ENCODE data around the gene OR5B12. TPM values are rescaled to one million over a fixed set of nuclear protein-coding genes. Genes with fewer than 3 reads are reported as not detected.

OR5B12 gene
- total RNA-seq, 1 donor from 2014 or later = 2.9 TPM

DNA sequence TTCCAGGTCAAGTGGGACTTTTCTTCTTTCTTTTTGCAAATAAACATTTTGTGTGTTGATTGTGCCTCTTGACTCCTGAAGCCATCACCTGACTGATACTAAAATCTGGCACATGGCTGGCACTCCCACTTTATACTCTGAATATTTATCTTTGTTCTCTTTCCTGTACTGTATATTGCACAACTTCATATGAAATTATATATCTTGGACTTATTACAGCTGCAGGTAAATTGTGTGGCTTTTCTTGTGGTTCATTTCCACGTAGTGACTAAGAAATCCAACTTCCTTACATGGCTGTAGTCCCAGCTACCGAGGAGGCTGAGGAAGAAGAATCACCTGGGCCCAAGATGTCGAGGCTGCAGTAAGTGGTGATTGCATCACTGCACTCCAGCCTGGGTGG, 23.7 kb upstream of the OR5B12 start:
- Histone ChIP-seq H3K27ac (no peak overlapping the region), H3K4me3 (no peak overlapping the region), H3K36me3 (no peaks in the 10 kb centered on the region), H3K27me3 (no peaks in the 10 kb centered on the region), H3K9me3 (peaks cover 0 to 9% of the 10 kb centered on the region in 2 donors), H3K4me1 (no peaks in the 10 kb centered on the region)
- intact Hi-C loops (cut with DNase I) = no loop called here
- TF ChIP-seq, protein P1, sequence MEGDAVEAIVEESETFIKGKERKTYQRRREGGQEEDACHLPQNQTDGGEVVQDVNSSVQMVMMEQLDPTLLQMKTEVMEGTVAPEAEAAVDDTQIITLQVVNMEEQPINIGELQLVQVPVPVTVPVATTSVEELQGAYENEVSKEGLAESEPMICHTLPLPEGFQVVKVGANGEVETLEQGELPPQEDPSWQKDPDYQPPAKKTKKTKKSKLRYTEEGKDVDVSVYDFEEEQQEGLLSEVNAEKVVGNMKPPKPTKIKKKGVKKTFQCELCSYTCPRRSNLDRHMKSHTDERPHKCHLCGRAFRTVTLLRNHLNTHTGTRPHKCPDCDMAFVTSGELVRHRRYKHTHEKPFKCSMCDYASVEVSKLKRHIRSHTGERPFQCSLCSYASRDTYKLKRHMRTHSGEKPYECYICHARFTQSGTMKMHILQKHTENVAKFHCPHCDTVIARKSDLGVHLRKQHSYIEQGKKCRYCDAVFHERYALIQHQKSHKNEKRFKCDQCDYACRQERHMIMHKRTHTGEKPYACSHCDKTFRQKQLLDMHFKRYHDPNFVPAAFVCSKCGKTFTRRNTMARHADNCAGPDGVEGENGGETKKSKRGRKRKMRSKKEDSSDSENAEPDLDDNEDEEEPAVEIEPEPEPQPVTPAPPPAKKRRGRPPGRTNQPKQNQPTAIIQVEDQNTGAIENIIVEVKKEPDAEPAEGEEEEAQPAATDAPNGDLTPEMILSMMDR (IDR thresholded peaks at IDR 0.05) = no peak
- DNase-seq (ENCODE audit: low spot score in 2 of 2) = no peak

DNA sequence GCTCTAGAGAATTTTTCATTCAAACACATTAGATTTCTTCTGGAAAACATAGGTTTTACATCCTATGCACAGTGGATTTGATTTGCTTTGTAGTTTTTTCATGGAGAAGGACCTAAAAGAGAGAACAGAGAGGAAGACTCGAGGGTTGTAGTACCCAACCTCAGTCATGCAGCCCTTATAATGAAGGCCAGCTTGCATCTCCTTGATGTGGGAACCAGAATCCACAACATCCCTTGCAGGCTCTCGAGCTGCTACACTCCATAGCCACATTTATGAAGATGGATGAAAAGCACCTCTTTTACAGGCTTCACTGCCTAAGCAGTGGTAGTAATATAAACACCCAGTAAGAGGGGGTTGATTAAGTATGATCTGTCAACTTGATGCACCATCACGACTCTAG, 9.5 kb upstream of the OR5B12 start:
- Histone ChIP-seq H3K9me3 (peaks cover 0 to 4% of the 10 kb centered on the region in 2 donors), H3K27ac (no peak overlapping the region), H3K36me3 (no peaks in the 10 kb centered on the region), H3K4me3 (no peak overlapping the region), H3K4me1 (no peaks in the 10 kb centered on the region), H3K27me3 (no peaks in the 10 kb centered on the region)
- intact Hi-C loops (cut with DNase I) = no loop called here
- DNase-seq (ENCODE audit: low spot score in 2 of 2) = no peak
- TF ChIP-seq, protein P1 (IDR thresholded peaks at IDR 0.05) = no peak

DNA sequence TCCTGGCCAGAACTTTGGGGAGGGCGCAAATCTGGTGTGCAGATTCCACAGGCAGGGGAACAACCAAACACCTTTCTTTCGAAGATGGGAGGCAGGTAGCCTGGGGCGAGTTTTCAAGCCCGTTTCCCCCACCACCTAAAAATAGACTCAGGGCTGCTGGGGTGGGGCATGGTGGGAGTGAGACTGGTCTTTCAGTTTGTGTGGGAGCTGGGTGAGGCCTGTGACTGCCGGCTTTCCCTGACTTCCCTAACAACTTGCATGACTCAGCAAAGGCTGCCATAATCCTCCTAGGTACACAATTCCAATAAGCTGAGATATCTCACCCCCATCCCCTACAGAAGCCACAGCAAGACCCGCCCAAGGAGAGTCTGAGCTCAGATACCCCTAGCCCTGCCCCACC, 4.3 kb upstream of the OR5B12 start:
- Histone ChIP-seq H3K27me3 (no peaks in the 10 kb centered on the region), H3K9me3 (peaks cover 0 to 17% of the 10 kb centered on the region in 2 donors), H3K4me1 (no peaks in the 10 kb centered on the region), H3K4me3 (no peak overlapping the region), H3K27ac (no peak overlapping the region), H3K36me3 (no peaks in the 10 kb centered on the region)
- TF ChIP-seq, protein P1 (IDR thresholded peaks at IDR 0.05) = no peak
- intact Hi-C loops (cut with DNase I) = no loop called here
- no peak for DNase-seq (ENCODE audit: low spot score in 2 of 2)

DNA sequence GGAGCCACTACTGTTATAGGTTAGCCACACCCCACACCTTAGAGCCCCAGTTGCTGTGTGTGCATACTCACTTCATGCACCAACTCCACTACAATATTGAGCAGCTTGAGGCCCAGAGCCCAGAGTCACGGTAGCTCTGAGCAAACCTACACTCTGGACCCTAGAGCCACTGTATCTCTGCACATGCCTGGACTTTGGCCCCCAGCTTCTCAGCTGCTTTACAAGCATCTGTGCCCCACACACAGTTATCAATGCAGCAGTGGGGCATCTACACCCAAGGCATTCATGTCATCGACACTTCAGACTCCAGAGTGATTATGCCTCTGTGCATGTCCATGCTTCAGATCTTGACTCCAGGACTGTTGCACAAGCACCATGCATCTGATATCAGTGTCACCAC, 2.3 kb upstream of the OR5B12 start:
- TF ChIP-seq, protein P1 (IDR thresholded peaks at IDR 0.05) = no peak
- H3K4me3 ChIP-seq = no peak overlapping the region
- H3K4me1 ChIP-seq = no peaks in the 10 kb centered on the region
- no peaks in the 10 kb centered on the region for H3K36me3 ChIP-seq
- H3K27me3 ChIP-seq = no peaks in the 10 kb centered on the region
- DNase-seq (ENCODE audit: low spot score in 2 of 2) = no peak
- no peak overlapping the region for H3K27ac ChIP-seq
- intact Hi-C loops (cut with DNase I) = no loop called here
- peaks cover 0 to 13% of the 10 kb centered on the region in 2 donors for H3K9me3 ChIP-seq

DNA sequence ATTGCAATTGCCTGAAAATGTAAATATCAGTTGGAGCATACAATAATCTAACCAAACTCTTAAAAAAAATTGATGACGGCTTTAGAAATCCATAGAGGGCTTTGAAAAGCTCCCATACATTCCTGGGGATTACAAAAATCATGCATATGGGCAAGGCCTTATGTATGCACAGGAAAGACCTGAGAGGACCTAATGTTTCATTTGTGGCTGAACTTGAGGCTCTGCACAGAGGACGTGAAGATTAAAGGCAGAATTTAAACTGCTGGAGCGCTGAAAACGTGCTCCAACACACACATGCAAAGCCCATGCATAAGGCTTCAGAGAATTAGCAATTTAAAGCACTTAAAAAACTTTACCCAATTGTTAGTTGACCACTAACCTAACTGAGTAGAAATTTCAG, 3.5 kb downstream of the OR5B12 start:
- Histone ChIP-seq H3K36me3 (no peaks in the 10 kb centered on the region), H3K9me3 (no peaks in the 10 kb centered on the region), H3K4me3 (no peak overlapping the region), H3K27ac (no peak overlapping the region), H3K27me3 (no peaks in the 10 kb centered on the region), H3K4me1 (no peaks in the 10 kb centered on the region)
- intact Hi-C loops (cut with DNase I) = no loop called here
- no peak for DNase-seq (ENCODE audit: low spot score in 2 of 2)
- TF ChIP-seq, protein P1 (IDR thresholded peaks at IDR 0.05) = no peak

DNA sequence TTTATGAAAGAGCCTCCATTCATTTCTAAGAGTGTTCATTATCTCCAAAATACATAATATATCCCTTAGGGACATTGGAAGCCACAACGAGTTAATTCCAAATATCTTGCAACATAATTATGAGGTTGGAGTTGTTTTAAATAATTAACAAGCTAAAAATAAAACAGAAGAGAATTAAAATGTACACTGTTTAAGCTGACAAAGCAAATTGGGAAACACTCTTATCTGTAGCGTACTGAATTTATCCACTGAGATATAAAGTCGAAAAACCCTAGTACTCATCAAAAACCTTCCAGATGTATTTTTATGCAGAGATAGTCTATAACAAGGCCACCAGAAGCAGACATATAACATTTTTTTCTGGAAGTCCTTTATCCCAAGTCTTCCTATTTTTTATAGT, 7.8 kb downstream of the OR5B12 start:
- no peaks in the 10 kb centered on the region for H3K27me3 ChIP-seq
- no peak for DNase-seq (ENCODE audit: low spot score in 2 of 2)
- H3K4me3 ChIP-seq = no peak overlapping the region
- no peak overlapping the region for H3K27ac ChIP-seq
- no peaks in the 10 kb centered on the region for H3K4me1 ChIP-seq
- H3K9me3 ChIP-seq = peaks cover 0 to 3% of the 10 kb centered on the region in 2 donors
- TF ChIP-seq, protein P1 (IDR thresholded peaks at IDR 0.05) = no peak
- H3K36me3 ChIP-seq = no peaks in the 10 kb centered on the region
- intact Hi-C loops (cut with DNase I) = no loop called here

Measured in ascending aorta (tissue), 2 donors.